DLD1 (cell line): ENCODE data around the gene ENAM.

Experiments
- in situ Hi-C: cut with HindIII; loops from 2 replicates; pipeline ENCODE4 v1.10.0; 2017; ENCODE audit warnings: low sequenced_read_pairs

ENAM gene

DNA sequence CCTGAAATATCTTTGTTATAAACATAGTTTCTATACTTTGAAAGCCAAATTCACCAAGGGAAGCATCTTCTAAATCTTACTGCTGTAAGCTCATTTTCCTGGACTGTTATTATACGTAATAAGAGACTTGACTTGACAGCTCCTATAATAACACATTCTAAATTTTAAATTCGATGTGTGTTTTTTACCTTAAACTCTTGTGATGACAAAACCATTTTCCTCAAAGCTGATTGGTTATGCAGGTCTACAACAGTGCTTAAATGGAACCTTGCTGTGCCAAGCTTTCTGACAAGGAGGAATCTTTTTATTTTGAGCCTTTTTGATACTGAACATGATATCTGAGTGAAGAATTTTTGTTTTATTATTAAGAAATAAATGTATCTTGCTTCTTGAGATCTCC is at the start of gene ENAM:
Gene ENAM (plus strand): TSS at position 301 of the 400 bp plus-strand sequence. CDS start 757 bp downstream, outside the sequence.
- in situ Hi-C loops: no loop called here

GRCh38 chr4:70581980-70582379 is 46.6 kb upstream of the ENAM start:
- in situ Hi-C loops: no loop called here

DNA sequence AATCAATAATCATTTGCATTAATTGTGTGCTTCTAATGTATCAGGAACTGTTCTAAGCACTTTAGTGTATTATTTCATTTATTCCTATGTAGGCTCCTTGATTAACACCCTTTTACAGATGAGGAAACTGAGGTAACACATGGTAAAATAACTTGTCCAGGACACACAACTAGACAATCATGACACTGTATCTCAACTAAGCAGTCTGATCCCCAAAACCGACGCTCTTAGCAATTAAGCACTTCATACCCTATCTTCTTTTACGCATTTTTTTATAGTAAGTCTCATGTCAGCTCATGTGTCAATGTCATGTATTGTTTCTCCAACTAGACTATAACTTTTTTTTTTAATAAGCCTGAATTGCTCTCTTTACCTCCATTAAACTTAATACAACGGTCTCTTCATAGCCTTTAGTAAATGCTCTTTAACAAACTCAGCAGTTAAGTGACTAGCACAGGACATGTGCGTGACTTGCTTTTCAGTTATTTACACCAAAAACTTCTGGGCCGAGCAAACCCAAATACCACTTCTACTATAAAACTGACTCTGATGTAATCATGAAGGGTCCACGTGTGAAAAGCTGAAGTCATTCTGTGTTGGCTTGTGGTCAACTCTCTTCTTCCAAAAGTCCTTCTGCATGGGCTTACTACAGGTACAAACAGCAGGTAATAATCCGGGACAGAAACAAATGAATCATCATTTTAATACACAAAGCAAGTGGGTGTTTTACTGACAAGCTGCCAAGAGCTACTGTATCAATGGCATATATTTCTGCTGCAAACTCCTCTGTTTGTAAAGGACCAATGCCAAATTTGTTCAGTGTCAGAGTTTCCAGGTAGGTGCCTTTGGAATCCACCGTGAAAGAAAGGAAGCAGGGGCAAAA is 44.4 kb upstream of the ENAM start:
- in situ Hi-C loops: no loop called here

DNA sequence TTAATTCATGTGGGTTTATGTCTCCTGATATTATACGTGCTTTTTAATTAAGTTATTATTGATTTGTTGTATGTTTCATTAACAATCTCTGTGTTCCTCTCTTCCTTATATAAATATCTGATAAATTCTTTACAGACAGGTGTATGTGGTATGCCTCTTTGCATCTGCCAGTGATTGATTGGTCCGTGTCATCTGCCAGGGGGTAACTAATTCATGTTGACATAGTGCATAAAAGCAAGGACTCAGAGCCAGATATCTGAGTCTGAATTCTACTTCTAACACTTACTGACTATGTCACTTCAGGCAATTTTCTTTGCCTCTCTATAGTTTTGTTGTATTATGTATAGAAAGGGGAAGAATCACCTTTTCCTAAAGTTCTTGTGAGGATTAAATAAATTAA is 41.7 kb upstream of the ENAM start:
- in situ Hi-C loops: no loop called here

- in situ Hi-C loops: no loop called here
Measured at GRCh38 chr4:70589785-70590184, 38.8 kb upstream of the ENAM start.

GRCh38 chr4:70591955-70592582 is 36.5 kb upstream of the ENAM start, which contains the start of gene AMBN:
Gene AMBN, plus strand, starts transcription at chr4:70592256. Its CDS starts 103 bp downstream, at chr4:70592359.
- in situ Hi-C loops: no loop called here

DNA sequence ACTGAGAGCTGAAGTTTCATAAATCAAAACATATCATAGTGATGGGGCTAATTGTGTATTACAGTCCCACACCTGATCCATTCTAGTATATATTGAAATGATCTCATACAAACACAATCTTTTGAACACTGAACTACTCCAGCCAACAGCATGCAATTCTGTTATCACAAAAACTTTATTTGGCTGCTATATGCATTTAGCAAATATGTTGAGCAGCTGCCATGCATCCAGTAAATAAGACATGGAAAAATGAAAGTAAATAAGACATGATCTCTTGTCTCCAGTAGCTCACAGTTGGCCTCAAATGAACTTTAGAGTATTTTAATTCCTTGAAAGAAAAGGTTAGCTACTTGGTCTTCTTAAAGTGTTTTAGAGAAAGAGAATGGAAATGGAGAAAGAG is 34.3 kb upstream of the ENAM start:
- in situ Hi-C loops: no loop called here

GRCh38 chr4:70600305-70600704 is 28.2 kb upstream of the ENAM start:
- in situ Hi-C loops: no loop called here

- in situ Hi-C loops: no loop called here
Measured at GRCh38 chr4:70600977-70601376, 27.6 kb upstream of the ENAM start.

DNA sequence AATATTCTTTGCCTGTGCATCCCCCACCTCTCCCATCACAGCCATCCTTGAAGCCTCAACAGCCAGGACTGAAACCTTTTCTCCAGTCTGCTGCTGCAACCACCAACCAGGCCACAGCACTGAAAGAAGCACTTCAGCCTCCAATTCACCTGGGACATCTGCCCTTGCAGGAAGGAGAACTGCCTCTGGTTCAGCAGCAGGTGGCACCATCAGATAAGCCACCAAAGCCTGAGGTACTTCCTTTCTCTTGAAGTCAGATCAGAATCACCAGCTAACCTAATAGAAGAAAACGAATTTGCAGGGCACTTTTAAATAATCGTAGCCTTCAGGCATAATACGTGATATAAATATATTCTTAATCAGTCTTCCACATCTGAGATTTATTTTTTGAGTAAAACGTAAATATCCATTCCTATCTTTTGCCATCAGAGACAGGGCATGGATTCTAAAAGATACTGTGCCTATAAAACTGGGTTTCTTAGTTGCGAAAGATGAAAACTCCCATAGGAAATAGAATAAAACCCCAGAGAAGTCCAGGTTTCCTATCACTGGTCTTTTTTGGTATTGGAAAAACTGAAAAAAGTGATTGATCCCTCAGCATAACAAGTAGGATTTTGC is 27.0 kb upstream of the ENAM start:
- in situ Hi-C loops: no loop called here

DNA sequence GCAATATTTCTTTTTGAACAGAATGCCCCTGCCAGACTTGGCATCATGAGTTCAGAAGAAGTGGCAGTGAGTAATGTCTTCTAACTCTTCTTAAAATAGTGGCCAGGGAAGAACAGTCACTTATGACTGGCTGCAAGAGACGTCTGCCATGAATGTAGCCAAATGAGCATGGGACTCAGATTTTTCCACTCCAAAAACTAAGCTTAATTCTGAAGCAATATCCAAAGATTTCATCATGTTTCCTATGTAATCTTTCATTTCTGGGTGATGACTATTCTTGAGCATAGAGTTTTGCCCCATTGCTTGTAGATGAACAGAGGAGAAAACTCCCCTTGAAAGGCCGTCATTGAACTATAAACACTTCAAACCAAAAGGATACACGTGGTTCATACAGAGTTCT is 24.7 kb upstream of the ENAM start:
- in situ Hi-C loops: no loop called here

DNA sequence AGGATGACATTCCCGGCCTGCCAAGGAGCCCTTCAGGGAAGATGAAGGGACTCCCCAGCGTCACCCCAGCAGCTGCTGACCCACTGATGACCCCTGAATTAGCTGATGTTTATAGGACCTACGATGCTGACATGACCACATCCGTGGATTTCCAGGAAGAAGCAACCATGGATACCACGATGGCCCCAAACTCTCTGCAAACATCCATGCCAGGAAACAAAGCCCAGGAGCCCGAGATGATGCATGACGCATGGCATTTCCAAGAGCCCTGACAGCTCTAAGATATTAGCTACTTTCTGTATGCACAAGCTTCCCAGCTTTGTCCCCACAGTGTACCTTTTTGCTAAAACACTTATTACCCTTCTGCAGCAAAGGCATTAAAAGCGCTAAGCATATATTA is 22.1 kb upstream of the ENAM start:
- in situ Hi-C loops: no loop called here

DNA sequence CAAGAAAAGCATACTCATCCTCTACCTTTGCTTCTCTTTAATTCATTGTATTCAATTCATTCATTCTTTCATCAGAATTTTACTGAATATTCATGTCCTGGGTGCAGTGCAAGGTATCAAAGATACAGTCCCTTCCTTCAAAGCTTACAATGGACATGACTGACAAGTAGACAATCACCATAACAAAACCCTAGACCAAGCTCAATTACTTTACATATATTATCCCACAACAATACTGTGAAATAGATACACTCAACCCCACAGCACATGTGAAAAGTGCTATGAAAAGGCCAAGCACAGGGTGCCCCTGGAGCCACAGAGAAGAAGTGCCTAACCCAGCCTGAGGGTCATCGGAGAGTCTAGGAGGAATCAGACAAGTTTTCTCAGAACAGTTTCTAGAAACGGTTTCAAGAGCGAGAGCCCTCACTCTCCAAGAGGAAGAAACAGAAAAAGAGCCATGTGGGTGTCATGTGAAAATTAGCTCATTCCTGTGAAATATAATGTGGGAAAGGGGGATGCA is 21.1 kb upstream of the ENAM start:
- in situ Hi-C loops: no loop called here

DNA sequence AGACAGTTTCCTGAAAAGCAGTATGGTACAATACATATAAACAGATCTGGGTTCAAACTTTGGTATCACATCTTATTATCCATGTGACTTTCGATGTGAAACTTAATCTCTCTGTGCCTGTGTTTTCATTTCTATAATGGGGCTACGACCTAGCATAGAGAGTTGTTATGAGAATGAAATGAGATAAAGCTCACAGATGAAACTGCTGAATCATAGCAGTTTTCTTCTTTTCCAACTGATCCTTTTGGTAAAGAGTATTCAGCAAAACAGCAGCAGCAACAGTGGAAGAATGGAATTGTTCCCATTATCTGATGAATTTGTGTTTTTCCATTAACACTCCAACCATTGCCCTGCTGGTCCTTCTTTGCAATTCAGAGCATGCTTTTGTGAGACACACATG is 20.2 kb upstream of the ENAM start:
- in situ Hi-C loops: no loop called here

DNA sequence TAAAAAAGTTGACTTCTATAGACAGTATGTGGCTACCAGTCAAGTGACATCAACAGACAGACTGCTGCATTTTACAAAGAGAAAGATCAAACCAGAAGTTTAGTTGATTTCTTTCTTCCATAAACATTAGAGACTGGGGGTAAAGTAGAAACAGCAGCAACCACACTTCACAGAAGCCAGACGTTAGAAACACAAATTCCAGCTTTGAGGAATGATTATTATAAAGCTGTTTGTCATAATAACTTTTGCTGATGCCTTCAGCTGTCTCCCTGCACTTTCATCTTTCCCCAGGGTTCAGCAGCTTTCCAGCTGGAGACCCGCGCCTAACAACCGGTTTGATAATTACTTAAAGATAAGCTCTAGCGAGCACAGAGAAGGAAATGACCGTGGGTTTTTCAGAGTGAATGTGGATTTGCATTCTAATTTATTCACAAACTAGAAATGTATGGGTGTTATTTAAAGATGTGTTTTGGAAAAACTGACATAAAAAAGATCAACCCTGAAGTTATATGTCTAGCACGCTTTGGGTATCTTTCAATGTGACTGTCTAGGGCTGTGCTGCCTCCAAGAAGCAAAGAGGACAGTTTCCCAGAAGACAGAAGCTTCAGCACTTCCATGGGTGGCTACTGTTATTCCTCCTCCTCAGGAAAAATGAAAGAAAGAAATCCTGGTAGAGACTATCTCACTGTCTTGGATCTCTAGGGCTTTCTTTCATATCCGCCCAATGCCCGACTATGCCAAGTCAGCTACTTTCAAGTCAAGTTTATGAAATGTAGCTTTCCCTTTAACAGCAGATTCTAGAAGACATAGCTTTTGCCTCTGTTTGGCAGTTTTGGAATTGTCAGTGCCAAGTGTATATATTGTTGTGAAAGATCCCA is 15.0 kb upstream of the ENAM start:
- in situ Hi-C loops: no loop called here

DNA sequence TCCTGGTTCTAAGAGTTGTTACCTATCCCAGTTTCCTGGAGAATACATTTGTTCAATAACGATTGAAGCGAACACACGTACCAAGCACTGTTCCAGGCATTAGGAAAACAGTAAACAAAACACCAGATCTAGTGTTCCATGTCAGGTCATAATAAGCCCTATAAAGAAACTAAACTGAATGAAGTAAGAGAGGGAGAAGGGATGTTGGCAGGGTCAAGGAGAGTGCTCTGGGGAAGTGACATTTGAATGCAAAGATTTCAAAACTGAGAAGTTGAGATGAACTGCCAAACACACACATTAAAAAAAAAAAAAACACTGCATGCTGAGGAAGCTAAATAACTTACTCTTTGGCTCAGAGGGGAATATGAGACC is 14.4 kb upstream of the ENAM start:
- in situ Hi-C loops: no loop called here

DNA sequence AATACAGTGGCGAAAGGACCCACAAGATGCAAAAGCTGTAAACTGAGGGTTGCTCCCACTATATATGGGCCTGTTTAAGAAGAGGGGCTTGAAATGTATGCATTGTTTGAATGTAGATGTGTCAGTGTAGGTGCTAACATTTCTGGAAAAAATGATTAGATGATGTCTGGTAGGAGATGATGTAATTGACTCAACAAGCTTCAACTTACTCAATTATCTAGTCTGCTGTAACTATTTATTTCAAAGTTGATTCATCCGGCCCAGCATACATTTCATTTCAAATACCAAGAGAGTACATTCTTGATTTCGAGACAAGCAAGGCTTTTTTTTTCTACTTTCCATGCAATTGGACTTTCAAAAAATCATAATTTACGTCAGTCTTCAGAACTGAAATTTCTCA is 9.3 kb upstream of the ENAM start:
- in situ Hi-C loops: no loop called here

DNA sequence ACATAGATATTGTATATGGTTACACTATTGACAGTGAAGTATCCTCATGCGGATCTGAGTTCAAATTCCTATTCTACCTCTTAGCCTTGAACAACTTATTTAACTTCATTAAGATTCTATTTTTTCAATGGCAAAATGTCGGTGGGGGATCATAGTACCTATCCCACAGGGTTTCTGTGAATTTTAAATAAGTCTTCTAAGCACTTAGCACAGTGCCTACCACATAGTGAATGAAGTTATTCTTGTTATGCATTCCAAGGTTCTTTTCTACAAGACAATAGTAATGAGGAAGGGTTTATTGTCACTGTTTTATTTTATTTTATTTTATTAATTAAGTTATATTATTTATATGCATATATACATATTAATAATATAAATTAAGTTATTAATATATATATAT is 8.8 kb upstream of the ENAM start:
- in situ Hi-C loops: no loop called here

DNA sequence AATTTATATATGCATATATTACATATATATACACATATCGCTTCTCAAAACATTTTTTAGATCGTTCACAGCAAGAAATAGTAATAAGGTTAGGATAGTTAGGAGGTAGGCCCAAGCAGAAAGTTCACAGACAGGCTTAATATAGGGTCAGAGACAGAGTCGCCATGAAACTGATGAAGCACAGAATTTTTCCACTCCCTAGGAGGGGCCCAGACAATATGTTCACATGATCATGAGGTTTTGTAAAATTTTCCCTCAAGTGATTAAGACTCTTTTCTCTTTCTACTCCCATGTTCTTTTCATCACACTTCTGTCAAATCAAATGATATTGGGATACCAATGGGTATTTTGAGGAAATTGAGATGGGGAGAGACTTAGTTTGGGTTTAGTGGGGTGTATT is 5.2 kb upstream of the ENAM start:
- in situ Hi-C loops: no loop called here

DNA sequence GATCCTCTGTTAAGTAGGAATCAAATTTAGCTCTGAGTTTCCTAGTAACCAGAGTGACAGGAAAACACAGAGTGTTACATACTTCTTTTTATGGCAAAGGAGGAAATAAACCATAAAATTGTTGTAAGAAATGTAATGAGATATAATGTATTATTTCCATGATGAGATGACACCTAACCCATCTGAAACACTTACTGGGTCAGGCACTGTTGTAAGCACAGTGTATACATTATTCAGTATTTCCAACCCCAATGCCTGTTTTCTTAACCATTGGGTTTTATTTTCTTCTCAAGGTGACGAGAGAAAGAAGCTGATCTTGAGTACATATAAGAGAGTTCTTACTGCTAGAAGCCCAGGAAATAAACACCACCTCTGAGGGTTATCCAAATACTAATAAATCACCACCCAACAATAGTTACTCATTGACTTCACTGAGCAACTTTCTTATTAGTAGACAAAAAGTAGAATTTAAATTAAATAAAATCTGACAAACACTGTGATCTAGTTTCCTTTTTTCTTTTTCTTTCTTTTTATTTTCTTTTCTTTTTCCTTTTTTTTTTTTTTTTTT is 4.2 kb upstream of the ENAM start:
- in situ Hi-C loops: no loop called here
